Breast epithelium (tissue), 4 donors: ENCODE data around the gene BCL10. TPM values are rescaled to one million over a fixed set of nuclear protein-coding genes. Genes with fewer than 3 reads are reported as not detected.

Experiments
- DNase-seq, 2 donors: peaks; one replicate each; pipeline ENCODE4 v3.0.0-alpha.2; 2019; ENCODE audit warnings: low spot score in 2 of 2
- H3K27ac ChIP-seq, 2 donors: fragments of 200-600 bp; sonication (generic) in 1 of 2; one replicate each; pipeline ENCODE4 v1.5.1; 2016 to 2019; ENCODE audit warnings: mild to moderate bottlenecking in 1 of 2
- H3K27me3 ChIP-seq, 2 donors: fragments of 200-600 bp; sonication (generic) in 1 of 2; one replicate each; pipeline versions ENCODE4 v1.5.1 to v1.6.0; 2017 to 2019; ENCODE audit warnings: control low read depth in 1 of 2, mild to moderate bottlenecking in 1 of 2
- H3K36me3 ChIP-seq: fragments of 200-600 bp; one replicate; pipeline ENCODE4 v1.5.1; 2019
- H3K4me1 ChIP-seq, 2 donors: fragments of 200-600 bp; sonication (generic); one replicate each; pipeline ENCODE4 v1.5.1; 2016 to 2019; ENCODE audit warnings: control low read depth in 1 of 2
- H3K4me3 ChIP-seq, 3 donors: fragments of 200-600 bp; sonication (generic); 1 replicate in 2 of 3; 2 replicates in 1 of 3; pipeline ENCODE4 v1.5.1; 2016 to 2019; ENCODE audit warnings: mild to moderate bottlenecking in 3 of 3, moderate library complexity in 2 of 3
- H3K9me3 ChIP-seq, 2 donors: fragments of 200-600 bp; sonication (generic) in 1 of 2; one replicate each; pipeline ENCODE4 v1.5.1; 2016 to 2019; ENCODE audit warnings: control low read depth in 1 of 2
- POLR2A ChIP-seq: fragments of 450-650 bp; IDR thresholded peaks from one replicate; pipeline ENCODE4 v1.6.1; 2016; ENCODE audit warnings: antibody characterized with exemption, mild to moderate bottlenecking, moderate library complexity
- POLR2AphosphoS5 ChIP-seq, 3 donors: sonication (generic); formaldehyde crosslinking; IDR thresholded peaks; one replicate each; pipeline ENCODE4 v1.6.1; 2017; ENCODE audit warnings: antibody characterized with exemption in 3 of 3
- intact Hi-C: fragments of 100-400 bp; cut with DNase I; formaldehyde crosslinking; loops from one replicate; pipeline ENCODE4 v1.15.1; 2023; ENCODE audit warnings: low total_unique reads
- total RNA-seq, 3 donors: library from RNA; depleted of rRNA; stranded (reverse); fragments of >200 nt; gene quantifications; one replicate each; pipeline ENCODE4 v1.1.0, GENCODE V29; 2016
- TF ChIP-seq, protein P1 (sequence below), 3 donors: fragments of 450-650 bp; IDR thresholded peaks; one replicate each; pipeline ENCODE4 v1.5.1; 2016 to 2017; ENCODE audit warnings: antibody characterized with exemption in 3 of 3, mild to moderate bottlenecking in 3 of 3, moderate library complexity in 3 of 3

The BCL10 gene
- total RNA-seq, 3 donors from 2014 or later = 16.5 to 23.6 (median 17.7) TPM

GRCh38 chr1:85230305-85230977 lies 46.0 kb downstream of the BCL10 start:
- Histone ChIP-seq H3K36me3 (no peaks in the 10 kb centered on the region), H3K4me1 (peaks cover 0 to 2% of the 10 kb centered on the region in 2 donors), H3K9me3 (no peaks in the 10 kb centered on the region), H3K4me3 (no peak overlapping the region), H3K27ac (no peak overlapping the region), H3K27me3 (no peaks in the 10 kb centered on the region)
- TF ChIP-seq, protein P1, sequence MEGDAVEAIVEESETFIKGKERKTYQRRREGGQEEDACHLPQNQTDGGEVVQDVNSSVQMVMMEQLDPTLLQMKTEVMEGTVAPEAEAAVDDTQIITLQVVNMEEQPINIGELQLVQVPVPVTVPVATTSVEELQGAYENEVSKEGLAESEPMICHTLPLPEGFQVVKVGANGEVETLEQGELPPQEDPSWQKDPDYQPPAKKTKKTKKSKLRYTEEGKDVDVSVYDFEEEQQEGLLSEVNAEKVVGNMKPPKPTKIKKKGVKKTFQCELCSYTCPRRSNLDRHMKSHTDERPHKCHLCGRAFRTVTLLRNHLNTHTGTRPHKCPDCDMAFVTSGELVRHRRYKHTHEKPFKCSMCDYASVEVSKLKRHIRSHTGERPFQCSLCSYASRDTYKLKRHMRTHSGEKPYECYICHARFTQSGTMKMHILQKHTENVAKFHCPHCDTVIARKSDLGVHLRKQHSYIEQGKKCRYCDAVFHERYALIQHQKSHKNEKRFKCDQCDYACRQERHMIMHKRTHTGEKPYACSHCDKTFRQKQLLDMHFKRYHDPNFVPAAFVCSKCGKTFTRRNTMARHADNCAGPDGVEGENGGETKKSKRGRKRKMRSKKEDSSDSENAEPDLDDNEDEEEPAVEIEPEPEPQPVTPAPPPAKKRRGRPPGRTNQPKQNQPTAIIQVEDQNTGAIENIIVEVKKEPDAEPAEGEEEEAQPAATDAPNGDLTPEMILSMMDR (IDR thresholded peaks at IDR 0.05) = no peak
- no peak for TF ChIP-seq POLR2A
- TF ChIP-seq POLR2AphosphoS5 (IDR thresholded peaks at IDR 0.05) = no peak
- no peak for DNase-seq
- intact Hi-C loops = no loop called here

- H3K4me1 ChIP-seq = peaks cover 0 to 9% of the 10 kb centered on the region in 2 donors
- no peaks in the 10 kb centered on the region for H3K9me3 ChIP-seq
- TF ChIP-seq POLR2AphosphoS5 (IDR thresholded peaks at IDR 0.05) (no peak), POLR2A (no peak)
- TF ChIP-seq, protein P1 (IDR thresholded peaks at IDR 0.05) = no peak
Measured at GRCh38 chr1:85229574-85230097, 46.8 kb downstream of the BCL10 start.

DNA sequence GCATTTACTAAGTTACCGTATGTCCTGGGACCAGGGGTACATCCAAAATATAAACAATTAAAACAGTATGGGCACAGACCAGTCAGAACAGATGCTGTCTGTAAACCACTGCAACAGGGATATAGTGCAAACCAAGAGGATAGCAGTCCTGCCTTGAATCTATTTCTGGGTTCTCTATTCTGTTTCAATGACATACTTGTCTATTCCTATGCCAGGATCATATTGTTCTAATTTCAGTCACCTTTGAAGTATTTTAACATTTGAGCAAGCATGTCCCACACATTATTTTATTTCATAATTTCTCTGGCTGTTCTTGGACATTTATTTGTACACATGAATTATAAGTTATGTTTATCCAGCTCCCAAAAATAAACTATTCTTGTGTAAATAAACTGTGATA lies 47.5 kb downstream of the BCL10 start:
- H3K27me3 ChIP-seq = no peaks in the 10 kb centered on the region
- H3K9me3 ChIP-seq = no peaks in the 10 kb centered on the region
- no peak overlapping the region for H3K27ac ChIP-seq
- intact Hi-C loops = no loop called here
- no peak for DNase-seq
- H3K4me3 ChIP-seq = no peak overlapping the region
- H3K36me3 ChIP-seq = no peaks in the 10 kb centered on the region
- no peak for TF ChIP-seq POLR2A
- no peak for TF ChIP-seq POLR2AphosphoS5 (IDR thresholded peaks at IDR 0.05)
- TF ChIP-seq, protein P1 (IDR thresholded peaks at IDR 0.05) = no peak
- peaks cover 0 to 9% of the 10 kb centered on the region in 2 donors for H3K4me1 ChIP-seq

More at GRCh38 chr1:85229574-85230097, 46.8 kb downstream of the BCL10 start:
- Histone ChIP-seq H3K4me3 (no peak overlapping the region), H3K36me3 (no peaks in the 10 kb centered on the region), H3K27ac (no peak overlapping the region), H3K27me3 (no peaks in the 10 kb centered on the region)
- intact Hi-C loops = no loop called here
- DNase-seq = no peak

GRCh38 chr1:85225624-85226380 lies 50.6 kb downstream of the BCL10 start:
- Histone ChIP-seq H3K9me3 (no peaks in the 10 kb centered on the region), H3K4me3 (no peak overlapping the region), H3K36me3 (no peaks in the 10 kb centered on the region), H3K27me3 (no peaks in the 10 kb centered on the region), H3K4me1 (peaks cover 0 to 9% of the 10 kb centered on the region in 2 donors), H3K27ac (peak overlapping the region in 1 of 2 donors; percentile 26)
- TF ChIP-seq POLR2A (no peak), POLR2AphosphoS5 (IDR thresholded peaks at IDR 0.05) (no peak)
- TF ChIP-seq, protein P1 (IDR thresholded peaks at IDR 0.05) = no peak
- intact Hi-C loops = no loop called here
- DNase-seq = no peak
